Measurements from ENCODE around the gene ENKD1.

Gene ENKD1

DNA sequence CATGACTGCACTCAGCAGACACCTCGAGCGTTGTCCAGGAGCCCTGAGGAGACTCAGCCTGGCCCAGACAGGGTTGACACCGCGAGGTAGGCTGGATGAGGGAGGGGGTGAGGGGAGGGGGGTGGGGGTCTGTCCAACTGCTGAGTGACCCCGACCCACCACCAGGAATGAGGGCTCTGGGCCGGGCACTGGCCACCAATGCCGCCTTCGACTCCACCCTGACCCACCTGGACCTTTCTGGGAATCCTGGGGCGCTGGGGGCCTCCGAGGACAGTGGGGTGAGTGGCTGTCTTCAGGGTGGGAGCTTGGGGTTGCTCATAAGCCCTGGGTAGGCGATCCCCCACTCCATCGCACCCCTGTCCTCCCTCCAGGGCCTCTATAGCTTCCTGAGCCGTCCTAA is 18.9 kb downstream of the ENKD1 start:
- Histone ChIP-seq H3K4me2 (ENCODE audit: low read length, poor library complexity, severe bottlenecking) (no peak overlapping the region), H3K14ac (ENCODE audit: low read length in 2 of 2) (no peak overlapping the region), H3K27me3 (ENCODE audit: control insufficient read depth in 1 of 2, insufficient read depth in 1 of 2, low read length in 2 of 2) (peaks cover 44 to 83% of the 10 kb centered on the region in 2 experiments), H2AK5ac (ENCODE audit: low read length, severe bottlenecking) (no peak overlapping the region), H3K9ac (ENCODE audit: low read length) (no peak overlapping the region), H3K4me1 (ENCODE audit: control insufficient read depth, insufficient read depth, low read depth, low read length) (peaks cover 11% of the 10 kb centered on the region), H3K27ac (ENCODE audit: low read length, poor library complexity, severe bottlenecking) (no peak overlapping the region), H2AFZ (ENCODE audit: low read depth, low read length) (no peak overlapping the region), H3K23ac (ENCODE audit: low read length in 2 of 2) (no peak overlapping the region), H3K79me1 (replicated peaks; ENCODE audit: low read length, poor library complexity, severe bottlenecking) (no peaks in the 10 kb centered on the region), H3K4me3 (ENCODE audit: insufficient read depth in 1 of 2, low read depth in 1 of 2, low read length in 2 of 2) (no peak overlapping the region), H3K9me3 (ENCODE audit: control insufficient read depth, low read length) (no peaks in the 10 kb centered on the region), H3K4ac (ENCODE audit: low read depth in 1 of 2, low read length in 2 of 2) (no peak overlapping the region), H2BK5ac (ENCODE audit: low read depth, low read length, poor library complexity, severe bottlenecking) (no peak overlapping the region), H4K91ac (ENCODE audit: low read length) (no peak overlapping the region), H2BK15ac (ENCODE audit: low read depth, poor library complexity, severe bottlenecking) (no peak overlapping the region), H3K36me3 (ENCODE audit: control insufficient read depth in 1 of 2, insufficient read depth in 2 of 2, low read depth in 1 of 2, low read length in 2 of 2) (no peaks in the 10 kb centered on the region), H3K18ac (ENCODE audit: low read depth in 1 of 2, low read length in 2 of 2) (no peak overlapping the region), H4K8ac (ENCODE audit: low read length) (no peak overlapping the region), H2BK12ac (ENCODE audit: low read length in 2 of 2) (no peak overlapping the region), H2BK120ac (ENCODE audit: low read depth, low read length) (no peak overlapping the region)
- 95% methylated on average over 4 of the region's 13 CpGs for WGBS
- no peak for DNase-seq

DNA sequence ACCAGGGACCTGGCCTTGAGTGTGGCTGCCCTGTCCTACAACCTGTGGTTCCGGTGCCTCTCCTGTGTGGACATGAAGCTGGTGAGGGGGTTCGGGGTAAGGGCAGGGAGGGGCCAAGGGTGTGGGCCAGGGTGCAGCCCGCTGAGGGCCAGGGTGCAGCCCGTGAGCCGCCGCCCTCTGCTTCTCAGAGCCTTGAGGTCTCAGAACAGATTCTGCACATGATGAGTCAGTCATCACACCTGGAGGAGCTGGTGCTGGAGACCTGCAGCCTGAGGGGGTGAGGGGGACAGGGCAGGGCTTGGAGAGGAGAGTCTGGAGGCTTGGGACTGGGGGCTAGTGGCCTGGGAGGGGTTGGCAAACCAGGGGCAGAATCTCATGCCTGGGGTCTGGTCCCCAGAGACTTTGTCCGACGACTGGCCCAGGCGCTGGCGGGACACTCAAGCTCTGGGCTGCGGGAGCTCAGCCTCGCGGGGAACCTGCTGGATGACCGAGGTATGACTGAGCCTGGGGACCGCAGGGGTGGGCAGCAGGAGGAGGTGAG is 19.4 kb downstream of the ENKD1 start:
- Histone ChIP-seq H2BK120ac (ENCODE audit: low read depth, low read length) (no peak overlapping the region), H2BK5ac (ENCODE audit: low read depth, low read length, poor library complexity, severe bottlenecking) (no peak overlapping the region), H4K8ac (ENCODE audit: low read length) (no peak overlapping the region), H2BK15ac (ENCODE audit: low read depth, poor library complexity, severe bottlenecking) (no peak overlapping the region), H2AFZ (ENCODE audit: low read depth, low read length) (no peak overlapping the region), H3K9me3 (ENCODE audit: control insufficient read depth, low read length) (no peaks in the 10 kb centered on the region), H3K27me3 (ENCODE audit: control insufficient read depth in 1 of 2, insufficient read depth in 1 of 2, low read length in 2 of 2) (peaks cover 40 to 79% of the 10 kb centered on the region in 2 experiments), H3K14ac (ENCODE audit: low read length in 2 of 2) (no peak overlapping the region), H3K79me1 (replicated peaks; ENCODE audit: low read length, poor library complexity, severe bottlenecking) (no peaks in the 10 kb centered on the region), H3K18ac (ENCODE audit: low read depth in 1 of 2, low read length in 2 of 2) (no peak overlapping the region), H3K27ac (ENCODE audit: low read length, poor library complexity, severe bottlenecking) (no peak overlapping the region), H3K4me1 (ENCODE audit: control insufficient read depth, insufficient read depth, low read depth, low read length) (peaks cover 8% of the 10 kb centered on the region), H2AK5ac (ENCODE audit: low read length, severe bottlenecking) (no peak overlapping the region), H3K4me3 (ENCODE audit: insufficient read depth in 1 of 2, low read depth in 1 of 2, low read length in 2 of 2) (no peak overlapping the region), H3K36me3 (ENCODE audit: control insufficient read depth in 1 of 2, insufficient read depth in 2 of 2, low read depth in 1 of 2, low read length in 2 of 2) (no peaks in the 10 kb centered on the region), H4K91ac (ENCODE audit: low read length) (no peak overlapping the region), H3K23ac (ENCODE audit: low read length in 2 of 2) (no peak overlapping the region), H3K4ac (ENCODE audit: low read depth in 1 of 2, low read length in 2 of 2) (no peak overlapping the region), H2BK12ac (ENCODE audit: low read length in 2 of 2) (no peak overlapping the region), H3K4me2 (ENCODE audit: low read length, poor library complexity, severe bottlenecking) (no peak overlapping the region), H3K9ac (ENCODE audit: low read length) (no peak overlapping the region)
- 83% methylated on average over 15 of the region's 15 CpGs for WGBS
- DNase-seq, result no peak

GRCh38 chr16:67645397-67646121 is 21.0 kb downstream of the ENKD1 start:
- H3K4me2 ChIP-seq (ENCODE audit: low read length, poor library complexity, severe bottlenecking), result no peak overlapping the region
- H3K4ac ChIP-seq (ENCODE audit: low read depth in 1 of 2, low read length in 2 of 2), result no peak overlapping the region
- 78% methylated on average over 15 of the region's 15 CpGs for WGBS
- H3K9me3 ChIP-seq (ENCODE audit: control insufficient read depth, low read length), result no peaks in the 10 kb centered on the region
- H2BK5ac ChIP-seq (ENCODE audit: low read depth, low read length, poor library complexity, severe bottlenecking), result no peak overlapping the region
- H3K23ac ChIP-seq (ENCODE audit: low read length in 2 of 2), result no peak overlapping the region
- H3K14ac ChIP-seq (ENCODE audit: low read length in 2 of 2), result no peak overlapping the region
- H2AFZ ChIP-seq (ENCODE audit: low read depth, low read length), result no peak overlapping the region
- H3K18ac ChIP-seq (ENCODE audit: low read depth in 1 of 2, low read length in 2 of 2), result no peak overlapping the region
- H4K91ac ChIP-seq (ENCODE audit: low read length), result no peak overlapping the region
- no peak for DNase-seq
- H3K79me1 ChIP-seq (replicated peaks; ENCODE audit: low read length, poor library complexity, severe bottlenecking), result no peaks in the 10 kb centered on the region
- H3K9ac ChIP-seq (ENCODE audit: low read length), result no peak overlapping the region
- peaks cover 8% of the 10 kb centered on the region for H3K4me1 ChIP-seq (ENCODE audit: control insufficient read depth, insufficient read depth, low read depth, low read length)
- peaks cover 0 to 3% of the 10 kb centered on the region in 2 experiments for H3K36me3 ChIP-seq (ENCODE audit: control insufficient read depth in 1 of 2, insufficient read depth in 2 of 2, low read depth in 1 of 2, low read length in 2 of 2)
- H2AK5ac ChIP-seq (ENCODE audit: low read length, severe bottlenecking), result no peak overlapping the region
- no peak overlapping the region for H2BK120ac ChIP-seq (ENCODE audit: low read depth, low read length)
- peaks cover 25 to 63% of the 10 kb centered on the region in 2 experiments for H3K27me3 ChIP-seq (ENCODE audit: control insufficient read depth in 1 of 2, insufficient read depth in 1 of 2, low read length in 2 of 2)
- H3K27ac ChIP-seq (ENCODE audit: low read length, poor library complexity, severe bottlenecking), result no peak overlapping the region
- no peak overlapping the region for H2BK15ac ChIP-seq (ENCODE audit: low read depth, poor library complexity, severe bottlenecking)
- no peak overlapping the region for H4K8ac ChIP-seq (ENCODE audit: low read length)
- no peak overlapping the region for H2BK12ac ChIP-seq (ENCODE audit: low read length in 2 of 2)
- H3K4me3 ChIP-seq (ENCODE audit: insufficient read depth in 1 of 2, low read depth in 1 of 2, low read length in 2 of 2), result no peak overlapping the region

DNA sequence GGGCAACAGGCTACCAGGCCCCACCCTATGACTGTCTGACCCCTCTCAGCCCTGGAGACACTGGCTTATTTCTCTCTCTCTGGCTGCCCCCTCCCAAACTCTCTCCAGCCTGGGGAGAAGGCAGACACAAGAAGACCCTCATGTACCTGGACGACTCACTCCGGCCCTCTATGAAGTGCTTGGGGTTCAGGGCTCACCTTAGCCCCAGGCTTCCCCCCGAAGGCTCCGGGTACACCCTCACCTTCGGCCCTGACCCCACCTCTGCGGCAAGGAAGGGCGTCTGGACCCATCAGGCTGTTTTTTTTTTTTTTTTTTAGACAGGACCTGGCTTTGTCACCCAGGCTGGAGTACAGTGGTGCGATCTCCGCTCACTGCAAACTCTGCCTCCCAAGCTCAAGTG is 22.5 kb downstream of the ENKD1 start:
- Histone ChIP-seq H3K9me3 (ENCODE audit: control insufficient read depth, low read length) (no peaks in the 10 kb centered on the region), H2AK5ac (ENCODE audit: low read length, severe bottlenecking) (no peak overlapping the region), H3K4me2 (ENCODE audit: low read length, poor library complexity, severe bottlenecking) (no peak overlapping the region), H3K27me3 (ENCODE audit: control insufficient read depth in 1 of 2, insufficient read depth in 1 of 2, low read length in 2 of 2) (peaks cover 18 to 48% of the 10 kb centered on the region in 2 experiments), H2BK120ac (ENCODE audit: low read depth, low read length) (no peak overlapping the region), H2AFZ (ENCODE audit: low read depth, low read length) (no peak overlapping the region), H3K36me3 (ENCODE audit: control insufficient read depth in 1 of 2, insufficient read depth in 2 of 2, low read depth in 1 of 2, low read length in 2 of 2) (peaks cover 2 to 11% of the 10 kb centered on the region in 2 experiments), H3K23ac (ENCODE audit: low read length in 2 of 2) (no peak overlapping the region), H3K4me1 (ENCODE audit: control insufficient read depth, insufficient read depth, low read depth, low read length) (peaks cover 8% of the 10 kb centered on the region), H2BK15ac (ENCODE audit: low read depth, poor library complexity, severe bottlenecking) (no peak overlapping the region), H3K14ac (ENCODE audit: low read length in 2 of 2) (no peak overlapping the region), H3K18ac (ENCODE audit: low read depth in 1 of 2, low read length in 2 of 2) (no peak overlapping the region), H3K4me3 (ENCODE audit: insufficient read depth in 1 of 2, low read depth in 1 of 2, low read length in 2 of 2) (no peak overlapping the region), H3K79me1 (replicated peaks; ENCODE audit: low read length, poor library complexity, severe bottlenecking) (no peaks in the 10 kb centered on the region), H2BK5ac (ENCODE audit: low read depth, low read length, poor library complexity, severe bottlenecking) (no peak overlapping the region), H3K27ac (ENCODE audit: low read length, poor library complexity, severe bottlenecking) (no peak overlapping the region), H3K4ac (ENCODE audit: low read depth in 1 of 2, low read length in 2 of 2) (no peak overlapping the region), H4K91ac (ENCODE audit: low read length) (no peak overlapping the region), H4K8ac (ENCODE audit: low read length) (no peak overlapping the region), H2BK12ac (ENCODE audit: low read length in 2 of 2) (no peak overlapping the region), H3K9ac (ENCODE audit: low read length) (no peak overlapping the region)
- WGBS, result 90% methylated on average over 9 of the region's 9 CpGs
- no peak for DNase-seq

All from mesenchymal stem cell (in vitro differentiated cells and primary cell).